H1 (cell line): ENCODE measurements around the gene LILRB1. TPM values are rescaled to one million over a fixed set of nuclear protein-coding genes. Genes with fewer than 3 reads are reported as not detected.

Source experiments
- CTCF ChIA-PET: fragments of 300-600 bp; sonication (Branson Sonifier 250); formaldehyde crosslinking; loops from one replicate; lab custom pipeline; 2021; ENCODE audit not compliant: partially characterized antibody; lab: Charles Lee
- POLR2A ChIA-PET: fragments of 300-600 bp; sonication (Branson Sonifier 250); formaldehyde crosslinking; loops from one replicate; lab custom pipeline; 2021; ENCODE audit warnings: inconsistent platforms; ENCODE audit not compliant: partially characterized antibody; lab: Charles Lee
- DNase-seq, 2 experiments: peaks; one replicate each; pipeline versions ENCODE4 v3.0.0 to v3.0.0-alpha.2; 2010 to 2022; ENCODE audit warnings: low spot score in 2 of 2, low read depth in 1 of 2, mixed read lengths in 1 of 2
- FAIRE-seq: peaks from 2 replicates; lab custom pipeline; 2011; peaks lifted over from hg19 to GRCh38; lab: Jason Lieb, UNC
- H2AFZ ChIP-seq: 2 replicates; pipeline ENCODE4 v1.8.1; 2012; ENCODE audit warnings: low read length, inconsistent platforms
- H2AK5ac ChIP-seq: 2 replicates; pipeline ENCODE4 v1.6.1; 2013; ENCODE audit warnings: low read depth, low read length
- H2BK120ac ChIP-seq: replicated peaks from 2 replicates; pipeline ENCODE3; 2013; ENCODE audit warnings: low read depth, low read length, inconsistent platforms
- H2BK12ac ChIP-seq: 2 replicates; pipeline ENCODE4 v1.6.1; 2013; ENCODE audit warnings: low read depth, low read length
- H2BK15ac ChIP-seq: 2 replicates; pipeline ENCODE4 v1.6.1; 2013; ENCODE audit warnings: low read length
- H2BK20ac ChIP-seq: 2 replicates; pipeline ENCODE4 v1.6.1; 2013; ENCODE audit warnings: low read length
- H2BK5ac ChIP-seq: 2 replicates; pipeline ENCODE4 v1.6.1; 2013; ENCODE audit warnings: low read depth, low read length
- H3K14ac ChIP-seq: 2 replicates; pipeline ENCODE4 v1.6.1; 2013; ENCODE audit warnings: inconsistent platforms; ENCODE audit not compliant: insufficient read length
- H3K18ac ChIP-seq: 2 replicates; pipeline ENCODE4 v1.6.1; 2013; ENCODE audit warnings: low read length; ENCODE audit errors: extremely low read depth
- H3K23ac ChIP-seq: 2 replicates; pipeline ENCODE4 v1.6.1; 2013; ENCODE audit warnings: inconsistent platforms; ENCODE audit not compliant: insufficient read length
- H3K23me2 ChIP-seq: 2 replicates; pipeline ENCODE4 v1.6.1; 2013; ENCODE audit warnings: low read depth, low read length
- H3K27ac ChIP-seq: 2 replicates; pipeline ENCODE4 v1.6.1; 2011; ENCODE audit warnings: low read depth, low read length, inconsistent platforms
- H3K27me3 ChIP-seq, 4 experiments: replicated peaks in 1 of 4; 1 replicate in 1 of 4; 2 replicates in 3 of 4; pipeline versions ENCODE4 v1.6.1 to v1.8.1; 2011 to 2013; ENCODE audit warnings: low read length in 3 of 4, mild to moderate bottlenecking in 3 of 4, inconsistent platforms in 2 of 4, mixed read lengths in 2 of 4, moderate library complexity in 1 of 4; ENCODE audit not compliant: control insufficient read depth in 3 of 4, insufficient read depth in 3 of 4; ENCODE audit errors: extremely low read depth in 1 of 4
- H3K36me3 ChIP-seq, 4 experiments: 2 replicates each; pipeline versions ENCODE4 v1.6.1 to v1.8.1; 2011 to 2013; ENCODE audit warnings: mild to moderate bottlenecking in 4 of 4, low read length in 3 of 4, moderate library complexity in 2 of 4, control low read depth in 1 of 4, inconsistent platforms in 1 of 4; ENCODE audit not compliant: insufficient read depth in 4 of 4, control insufficient read depth in 2 of 4
- H3K4ac ChIP-seq: replicated peaks from 2 replicates; pipeline ENCODE3; 2013; ENCODE audit warnings: low read length, low read depth, mixed read lengths, inconsistent platforms; ENCODE audit not compliant: insufficient read length
- H3K4me1 ChIP-seq, 4 experiments: replicated peaks in 1 of 4; 1 replicate in 1 of 4; 2 replicates in 3 of 4; pipeline versions ENCODE4 v1.6.1 to v1.8.1; 2011 to 2013; ENCODE audit warnings: low read length in 3 of 4, inconsistent platforms in 2 of 4, mixed read lengths in 1 of 4; ENCODE audit not compliant: insufficient read depth in 4 of 4, control insufficient read depth in 3 of 4
- H3K4me2 ChIP-seq, 2 experiments: 2 replicates each; pipeline versions ENCODE4 v1.6.1 to v1.8.1; 2011 to 2013; ENCODE audit warnings: low read depth in 2 of 2, low read length in 2 of 2, control low read depth in 1 of 2, inconsistent platforms in 1 of 2, mild to moderate bottlenecking in 1 of 2; ENCODE audit not compliant: insufficient read depth in 1 of 2
- H3K4me3 ChIP-seq, 4 experiments: fragments of 200-600, 300-600 bp in 1 of 4; sonication (generic), shearing (Covaris generic), sonication (Bioruptor Twin) in 1 of 4; 2 replicates each; pipeline versions ENCODE4 v1.5.1 to v1.8.1; 2011 to 2016; ENCODE audit warnings: low read length in 4 of 4, low read depth in 3 of 4, control low read depth in 2 of 4, inconsistent platforms in 2 of 4, mild to moderate bottlenecking in 2 of 4, mixed read lengths in 1 of 4, moderate library complexity in 1 of 4; ENCODE audit not compliant: insufficient read depth in 2 of 4; ENCODE audit errors: extremely low read depth in 1 of 4
- H3K56ac ChIP-seq: replicated peaks from 2 replicates; pipeline ENCODE3; 2013; ENCODE audit warnings: low read depth, mild to moderate bottlenecking, mixed read lengths, low read length, inconsistent platforms; ENCODE audit not compliant: insufficient read length
- H3K79me1 ChIP-seq: 2 replicates; pipeline ENCODE4 v1.6.1; 2013; ENCODE audit warnings: low read depth, low read length, control low read depth
- H3K79me2 ChIP-seq, 2 experiments: 2 replicates each; pipeline versions ENCODE4 v1.6.1 to v1.8.1; 2012 to 2013; ENCODE audit warnings: low read length in 2 of 2, mild to moderate bottlenecking in 2 of 2, inconsistent platforms in 1 of 2; ENCODE audit not compliant: insufficient read depth in 2 of 2, control insufficient read depth in 1 of 2
- H3K9ac ChIP-seq, 4 experiments: replicated peaks in 1 of 4; 1 replicate in 1 of 4; 2 replicates in 3 of 4; pipeline versions ENCODE4 v1.6.1 to v1.8.1; 2011 to 2013; ENCODE audit warnings: low read depth in 3 of 4, low read length in 3 of 4, control low read depth in 2 of 4, mild to moderate bottlenecking in 2 of 4, moderate library complexity in 2 of 4, inconsistent platforms in 1 of 4; ENCODE audit errors: extremely low read depth in 1 of 4
- H3K9me3 ChIP-seq, 2 experiments: 2 replicates each; pipeline versions ENCODE4 v1.6.1 to v1.8.1; 2012 to 2013; ENCODE audit warnings: mild to moderate bottlenecking in 2 of 2, moderate library complexity in 2 of 2, control low read depth in 1 of 2, inconsistent platforms in 1 of 2, low read depth in 1 of 2, low read length in 1 of 2, mixed read lengths in 1 of 2; ENCODE audit not compliant: insufficient read depth in 2 of 2
- H4K20me1 ChIP-seq, 2 experiments: replicated peaks in 1 of 2; 2 replicates each; pipeline versions ENCODE3 to v1.8.1; 2011 to 2013; ENCODE audit warnings: inconsistent platforms in 2 of 2, low read length in 2 of 2, mild to moderate bottlenecking in 1 of 2; ENCODE audit not compliant: insufficient read depth in 2 of 2, control insufficient read depth in 1 of 2
- H4K5ac ChIP-seq: 2 replicates; pipeline ENCODE4 v1.6.1; 2013; ENCODE audit warnings: low read length, low read depth, mixed read lengths, inconsistent platforms; ENCODE audit not compliant: insufficient read length
- H4K8ac ChIP-seq: 2 replicates; pipeline ENCODE4 v1.8.0; 2013; ENCODE audit warnings: mild to moderate bottlenecking, moderate library complexity, low read length, inconsistent platforms; ENCODE audit not compliant: insufficient read depth; ENCODE audit errors: extremely low read depth
- H4K91ac ChIP-seq: replicated peaks from 2 replicates; pipeline ENCODE3; 2013; ENCODE audit warnings: low read length, mixed read lengths, inconsistent platforms; ENCODE audit not compliant: insufficient read length
- BRCA1 ChIP-seq: IDR thresholded peaks from 2 replicates; pipeline ENCODE4 v1.6.1; 2012; ENCODE audit warnings: low read depth, low read length, improper control_type of control experiment
- EZH2 ChIP-seq: fragments of 200-600 bp; sonication (generic); IDR thresholded peaks from 2 replicates; pipeline ENCODE4 v1.7.1; 2012; ENCODE audit warnings: low read depth, mild to moderate bottlenecking, moderate library complexity, low read length, inconsistent platforms; ENCODE audit not compliant: severe bottlenecking
- JUN ChIP-seq: IDR thresholded peaks from 2 replicates; pipeline ENCODE4 v1.6.1; 2011; ENCODE audit warnings: low read depth, mild to moderate bottlenecking, improper control_type of control experiment, low read length
- KDM1A ChIP-seq: fragments of 200-600, 300-600 bp; sonication (generic); IDR thresholded peaks from 2 replicates; pipeline ENCODE4 v1.7.1; 2016; ENCODE audit warnings: mild to moderate bottlenecking, low read length, borderline replicate concordance
- MAFK ChIP-seq: IDR thresholded peaks from 2 replicates; pipeline ENCODE4 v1.6.1; 2012; ENCODE audit warnings: low read depth, mild to moderate bottlenecking, improper control_type of control experiment, low read length
- NANOG ChIP-seq: IDR thresholded peaks from 2 replicates; pipeline ENCODE4 v1.6.1; 2011; ENCODE audit warnings: low read length, low read depth, mild to moderate bottlenecking, inconsistent platforms; ENCODE audit not compliant: insufficient read depth, poor library complexity, severe bottlenecking
- TEAD4 ChIP-seq: IDR thresholded peaks from 2 replicates; pipeline ENCODE4 v1.6.1; 2012; ENCODE audit warnings: low read depth, low read length, inconsistent platforms, mixed read lengths
- WGBS, 2 experiments: shearing (Covaris generic) in 1 of 2; methylation state at CpG; one replicate each; pipeline versions ENCODE4 v1.1.6 to v1.1.7; 2013 to 2015; ENCODE audit warnings: low lambda C conversion rate in 2 of 2, mixed read lengths in 2 of 2, inconsistent platforms in 1 of 2, low coverage in 1 of 2, missing lambda C conversion rate in 1 of 2; ENCODE audit not compliant: insufficient replicate concordance in 2 of 2, insufficient coverage in 1 of 2, insufficient read length in 1 of 2; ENCODE audit errors: extremely low coverage in 1 of 2, missing lambda C conversion rate in 1 of 2; 5-methylcytosine and 5-hydroxymethylcytosine counted together
- polyA plus RNA-seq, 7 experiments: library from polyadenylated mRNA; depleted of rRNA in 3 of 7; stranded (reverse) in 5 of 7; unstranded in 2 of 7; fragments of >200 nt in 5 of 7; fragments of 200-250 nt in 2 of 7; gene quantifications; 1 replicate in 5 of 7; 2 replicates in 1 of 7; 4 replicates in 1 of 7; pipeline versions ENCODE4 v1.2.1 to v1.2.3, GENCODE V29; 2011 to 2013; ENCODE audit warnings: missing spikeins in 2 of 7, mixed read lengths in 2 of 7
- total RNA-seq: library from RNA; stranded (reverse); fragmentation: NEBNext Ultra II Directional; extraction: Animal tissue kit (Norgen Biotek cat#: 25700); gene quantifications from 2 replicates; pipeline ENCODE4 v1.2.1, GENCODE V29; 2021
- TF ChIP-seq, protein P1 (sequence below): IDR thresholded peaks from 2 replicates; pipeline ENCODE4 v1.6.1; 2012; ENCODE audit warnings: inconsistent platforms

The LILRB1 gene
- total and polyA plus RNA-seq, 2 of the 8 experiments (the other 6 are each of a cell fraction or from before 2014, with no cell fraction given) = not detected

DNA sequence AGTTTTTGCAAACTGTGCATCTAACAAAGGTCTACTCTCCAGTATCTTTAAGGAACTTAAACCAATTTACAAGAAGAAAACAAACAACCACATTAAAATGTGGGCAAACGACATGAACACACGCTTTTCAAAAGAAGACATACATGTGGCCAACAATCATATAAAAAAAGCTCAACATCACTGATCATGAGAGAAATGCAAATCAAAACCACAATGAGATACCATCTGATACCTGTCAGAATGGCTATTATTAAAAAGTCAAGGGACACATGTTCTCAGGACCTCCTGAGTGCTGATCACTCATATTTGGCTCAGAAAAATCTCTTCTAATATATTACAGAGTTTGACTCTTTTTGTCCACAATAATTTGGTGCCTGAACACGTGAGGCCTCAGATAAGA, 14.2 kb upstream of the LILRB1 start:
- POLR2A ChIA-PET = no interaction called here
- no peak for FAIRE-seq
- H2AK5ac ChIP-seq = no peak overlapping the region

More for the DNA sequence above, 14.2 kb upstream of the LILRB1 start:
- no peak overlapping the region for H3K27ac ChIP-seq
- no peak overlapping the region for H4K91ac ChIP-seq
- no peak overlapping the region for H3K9ac ChIP-seq
- H2AFZ ChIP-seq = no peak overlapping the region
- H2BK15ac ChIP-seq = no peak overlapping the region
- no peaks in the 10 kb centered on the region for H3K4me1 ChIP-seq
- no peak overlapping the region for H3K4ac ChIP-seq
- no peaks in the 10 kb centered on the region for H3K36me3 ChIP-seq
- H3K23ac ChIP-seq = no peak overlapping the region
- H3K23me2 ChIP-seq = no peaks in the 10 kb centered on the region
- H3K27me3 ChIP-seq = no peaks in the 10 kb centered on the region
- 57% methylated on average over 3 of the region's 3 CpGs; no CpG with 5 or more reads in 1 of the 2 experiments for WGBS, 2 experiments
- no peaks in the 10 kb centered on the region for H3K79me2 ChIP-seq
- no peak overlapping the region for H3K14ac ChIP-seq
- no peaks in the 10 kb centered on the region for H4K20me1 ChIP-seq
- no peak overlapping the region for H3K4me2 ChIP-seq
- H2BK120ac ChIP-seq = no peak overlapping the region
- TF ChIP-seq TEAD4 (no peak), EZH2 (no peak), JUN (no peak), BRCA1 (no peak), NANOG (no peak), MAFK (no peak), KDM1A (no peak)
- TF ChIP-seq, protein P1, sequence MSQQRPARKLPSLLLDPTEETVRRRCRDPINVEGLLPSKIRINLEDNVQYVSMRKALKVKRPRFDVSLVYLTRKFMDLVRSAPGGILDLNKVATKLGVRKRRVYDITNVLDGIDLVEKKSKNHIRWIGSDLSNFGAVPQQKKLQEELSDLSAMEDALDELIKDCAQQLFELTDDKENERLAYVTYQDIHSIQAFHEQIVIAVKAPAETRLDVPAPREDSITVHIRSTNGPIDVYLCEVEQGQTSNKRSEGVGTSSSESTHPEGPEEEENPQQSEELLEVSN = no peak
- no peak overlapping the region for H2BK5ac ChIP-seq
- no peak overlapping the region for H4K8ac ChIP-seq
- no peak overlapping the region for H4K5ac ChIP-seq
- DNase-seq = no peak
- H2BK12ac ChIP-seq = no peak overlapping the region
- CTCF ChIA-PET = interaction anchor here (0.6 to 0.7 kb wide), 3 partner anchors 11 to 1024 kb away, joined by 3 read pairs; no protein-coding TSS in a partner anchor
- H3K79me1 ChIP-seq = no peaks in the 10 kb centered on the region
- H3K9me3 ChIP-seq = peaks cover 28 to 50% of the 10 kb centered on the region in 2 experiments
- no peak overlapping the region for H3K56ac ChIP-seq
- H3K4me3 ChIP-seq = no peak overlapping the region
- H3K18ac ChIP-seq = no peak overlapping the region
- H2BK20ac ChIP-seq = no peak overlapping the region
